RPMI8226 (cell line): ENCODE data around the gene NRP1.
"Not testable (repeated sequence)": the region's sequence is repeated elsewhere in the genome, so short reads cannot be mapped to it uniquely, and the experiment has no call there.

Experiments used
- DNase-seq: peaks from one replicate; pipeline ENCODE4 v3.0.0-alpha.2; 2015

NRP1 gene

GRCh38 chr10:33334153-33334804 is at the start of gene NRP1:
Gene NRP1 (minus strand): TSS chr10:33334667. CDS start chr10:33334382, 285 bp downstream.
- no peak for DNase-seq

DNA sequence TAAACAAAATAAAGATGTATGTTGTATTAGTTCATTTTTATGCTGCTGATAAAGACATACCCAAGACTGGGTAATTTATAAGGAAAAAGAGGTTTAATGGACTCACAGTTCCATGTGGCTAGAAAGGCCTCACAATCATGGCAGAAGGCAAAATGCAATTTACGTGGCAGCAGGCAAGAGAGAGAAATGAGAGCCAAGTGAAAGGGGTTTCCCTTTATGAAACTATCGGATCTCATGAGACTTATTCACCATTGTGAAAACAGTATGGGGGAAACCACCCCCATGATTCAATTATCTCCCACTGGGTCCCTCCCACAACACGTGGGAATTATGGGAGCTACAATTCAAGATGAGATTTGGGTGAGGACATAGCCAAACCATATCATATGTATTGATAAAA is 49.7 kb upstream of the NRP1 start:
- DNase-seq: not testable (repeated sequence)

- no peak for DNase-seq
These were observed 48.6 kb upstream of the NRP1 start for GRCh38 chr10:33382921-33383713.

DNA sequence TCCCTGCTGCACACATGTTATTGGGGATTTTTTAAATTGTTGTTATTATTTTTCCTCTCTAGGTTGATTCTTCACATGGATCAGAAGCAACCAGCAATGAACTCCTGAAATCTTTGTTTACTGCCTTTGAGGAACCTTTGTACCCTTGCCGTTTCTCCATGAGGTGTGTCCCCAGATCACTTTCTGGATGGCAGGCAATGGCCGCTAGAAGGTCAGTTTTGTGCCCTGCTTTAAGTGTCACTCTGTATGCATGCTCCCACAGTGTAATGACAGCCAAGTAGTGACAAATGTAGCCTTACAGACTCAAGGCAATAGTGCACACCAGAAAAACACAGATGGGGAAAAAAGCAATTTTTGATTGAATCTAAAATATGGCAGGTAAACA is 47.7 kb upstream of the NRP1 start:
- no peak for DNase-seq

GRCh38 chr10:33381451-33382215 is 47.2 kb upstream of the NRP1 start:
- no peak for DNase-seq

DNA sequence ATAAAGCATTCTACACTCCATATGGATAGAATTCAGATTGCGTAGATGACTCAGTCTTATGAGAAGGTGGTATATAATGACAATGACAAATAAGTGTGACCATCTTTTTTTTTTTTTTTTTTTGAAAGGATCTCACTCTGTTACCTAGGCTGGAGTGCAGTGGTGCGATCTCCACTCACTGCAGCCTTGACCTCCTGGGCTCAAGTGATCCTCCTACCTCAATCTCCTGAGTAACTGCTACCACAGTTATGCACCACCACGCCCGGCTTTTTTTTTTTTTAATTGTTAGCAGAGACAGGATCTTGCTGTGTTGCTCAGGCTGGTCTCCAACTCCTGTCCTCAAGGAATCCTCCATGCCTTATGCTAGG is 43.2 kb upstream of the NRP1 start:
- DNase-seq: no peak

- DNase-seq: no peak
These were observed 42.6 kb upstream of the NRP1 start for GRCh38 chr10:33376976-33377657.

DNA sequence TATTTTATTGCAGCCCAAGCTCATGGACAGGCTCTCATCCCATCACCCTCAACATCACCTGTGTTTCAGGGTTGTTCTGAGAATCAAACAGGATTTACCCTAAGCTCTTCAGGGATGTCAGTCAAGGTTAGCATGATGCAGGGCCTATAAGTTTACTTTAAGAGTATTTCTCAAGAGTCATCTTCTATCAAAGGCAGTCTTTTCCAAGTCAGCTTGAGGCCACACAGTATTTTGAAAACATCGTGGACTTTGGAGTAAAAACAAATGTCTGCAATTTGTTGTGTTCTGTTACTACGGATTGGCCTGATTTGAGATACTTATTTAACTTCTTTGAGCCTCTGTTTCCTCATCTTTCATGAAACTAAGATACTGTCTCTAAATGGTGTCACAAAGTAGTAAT is 42.0 kb upstream of the NRP1 start:
- no peak for DNase-seq

DNA sequence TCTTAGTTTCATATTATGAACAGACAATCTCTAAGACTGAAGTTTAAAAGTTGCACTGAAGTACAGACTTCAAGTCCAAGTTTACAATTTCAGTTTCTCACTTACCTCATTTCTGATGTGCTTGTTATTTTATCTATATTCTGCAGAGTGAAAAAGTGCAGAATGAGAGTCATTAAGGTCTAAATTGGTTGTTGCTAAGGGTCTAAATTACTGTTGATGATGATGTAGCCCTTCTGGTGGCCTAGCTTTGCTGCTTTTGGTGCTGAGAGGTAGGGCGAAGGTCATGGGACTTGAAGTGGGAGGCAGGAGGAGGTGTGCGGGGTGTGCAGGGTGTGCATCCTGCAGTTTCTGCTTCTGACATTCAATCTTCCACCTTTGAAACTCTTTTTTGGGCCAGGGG is 38.8 kb upstream of the NRP1 start:
- no peak for DNase-seq

- no peak for DNase-seq
These were observed 36.8 kb upstream of the NRP1 start for GRCh38 chr10:33371234-33371633.

DNA sequence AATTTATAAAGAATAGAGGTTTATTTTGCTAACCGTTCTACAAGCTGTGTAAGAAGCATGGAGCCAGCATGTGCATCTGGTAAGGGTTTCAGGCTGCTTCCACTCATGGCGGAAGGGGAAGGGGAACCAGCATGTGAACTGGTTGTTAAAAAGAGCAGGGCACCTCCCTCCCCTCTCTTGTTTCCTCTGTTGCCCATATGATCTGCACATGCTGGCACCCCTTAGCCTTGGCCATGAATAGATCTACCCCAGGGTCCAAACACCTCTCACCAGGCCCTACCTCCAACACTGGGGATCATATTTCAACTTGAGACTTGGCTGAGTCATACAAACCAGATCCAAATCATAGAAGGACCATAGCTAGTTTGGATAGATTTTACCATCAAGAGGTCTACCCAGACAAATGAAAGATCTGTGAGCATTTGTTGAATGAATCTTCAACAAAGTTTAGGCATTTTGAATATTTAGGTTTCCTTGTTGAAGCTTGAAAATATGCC is 36.0 kb upstream of the NRP1 start:
- no peak for DNase-seq

- no peak for DNase-seq
These were observed 33.6 kb upstream of the NRP1 start for GRCh38 chr10:33368086-33368485.

GRCh38 chr10:33365871-33366411 is 31.5 kb upstream of the NRP1 start:
- DNase-seq: no peak

DNA sequence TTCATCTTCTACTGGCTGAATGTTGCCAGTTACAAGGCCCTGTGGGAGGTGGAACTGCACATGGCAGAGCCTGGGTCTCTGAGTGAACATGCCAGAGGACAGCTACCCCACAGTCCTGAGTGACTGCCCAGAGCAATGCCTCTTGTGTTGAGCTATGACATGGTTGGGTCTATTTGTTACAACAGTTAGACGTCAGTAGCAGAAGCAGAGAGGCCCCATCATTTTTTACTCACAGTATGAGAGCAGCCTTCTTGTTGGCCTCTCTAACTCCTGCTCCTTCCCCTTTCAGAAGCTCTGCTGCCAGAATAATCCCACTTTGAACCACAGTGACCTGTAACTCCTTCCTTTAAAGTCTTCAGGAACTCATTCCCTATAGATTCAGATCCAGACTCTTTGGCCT is 30.8 kb upstream of the NRP1 start:
- DNase-seq: no peak

DNA sequence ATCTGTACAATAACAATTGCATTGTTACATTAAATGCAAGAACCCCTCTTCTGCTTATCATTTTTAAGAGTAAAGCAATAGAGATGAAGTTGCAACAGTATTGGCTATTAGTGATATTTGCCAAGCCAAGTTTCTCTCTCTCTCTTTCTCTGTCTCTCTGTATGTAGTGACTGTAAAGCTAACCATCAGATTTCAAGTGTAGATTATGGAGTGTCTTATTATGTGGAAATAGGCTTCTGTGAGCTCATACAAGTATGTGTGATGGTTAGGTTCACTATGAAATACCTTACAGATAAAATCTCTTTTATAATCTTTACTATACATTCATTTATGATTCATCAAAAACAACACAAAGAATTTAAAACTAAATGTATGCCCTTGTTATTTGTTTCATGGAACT is 28.6 kb upstream of the NRP1 start:
- no peak for DNase-seq

- DNase-seq: no peak
These were observed 23.5 kb upstream of the NRP1 start for GRCh38 chr10:33358016-33358415.

DNA sequence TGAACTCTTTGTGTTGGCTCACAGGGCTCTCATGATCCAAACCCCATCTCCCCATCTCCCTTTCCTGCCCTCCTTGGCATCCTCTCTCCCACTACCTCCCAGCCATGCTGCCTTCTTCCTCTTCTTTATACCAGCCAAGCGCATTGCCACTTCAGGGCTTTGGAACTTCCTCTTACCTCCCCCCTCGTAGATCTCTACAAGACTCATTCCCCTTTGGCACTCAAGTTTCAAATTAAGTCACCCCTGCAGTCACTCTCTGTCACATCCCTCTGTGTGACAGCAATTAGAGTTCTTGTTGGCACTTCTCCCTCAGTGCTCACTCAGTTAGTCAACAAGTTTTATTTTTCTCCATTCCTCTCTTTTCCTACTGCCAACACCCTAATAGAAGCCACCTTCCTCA is 20.8 kb upstream of the NRP1 start:
- DNase-seq: no peak

- no peak for DNase-seq
These were observed 19.4 kb upstream of the NRP1 start for GRCh38 chr10:33353853-33354252.

- no peak for DNase-seq
These were observed 18.9 kb upstream of the NRP1 start for GRCh38 chr10:33353334-33353733.

DNA sequence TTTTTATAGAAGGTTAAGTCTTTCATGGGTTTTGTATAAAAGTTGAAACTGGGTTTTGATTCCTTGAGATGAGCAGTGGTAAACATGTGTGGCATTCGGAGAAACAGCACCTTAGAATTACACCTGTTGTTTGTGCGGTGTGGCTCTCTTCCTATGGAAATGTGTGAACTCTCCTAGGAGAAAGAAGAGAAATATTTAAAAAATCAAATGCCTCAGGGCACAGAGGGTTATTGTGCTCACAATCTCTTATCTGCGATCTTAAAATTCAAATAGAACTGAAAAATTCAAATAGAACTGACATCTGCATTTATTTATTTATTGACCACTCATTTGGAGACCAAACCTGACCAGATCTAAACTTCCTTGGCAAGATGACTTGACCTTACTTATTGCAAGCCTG is 18.1 kb upstream of the NRP1 start:
- DNase-seq: no peak

DNA sequence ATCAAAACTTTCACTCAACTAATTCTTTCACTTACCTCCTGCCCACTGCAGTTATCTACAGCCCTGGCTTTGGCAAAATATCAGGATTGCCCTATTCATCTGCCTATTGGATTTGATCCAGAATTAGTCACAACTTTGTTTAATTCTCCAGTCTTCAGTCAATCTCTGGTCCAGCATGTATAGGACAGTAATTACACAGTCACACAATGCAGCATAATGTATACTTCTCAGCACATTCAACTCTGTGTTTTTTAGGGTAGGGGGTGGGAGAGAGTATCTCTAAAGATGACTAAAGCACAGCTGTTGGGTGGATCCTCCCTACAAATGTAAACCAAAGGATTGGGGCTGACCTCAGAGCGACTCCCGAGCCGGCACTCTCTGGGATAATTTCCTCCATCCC is 17.7 kb upstream of the NRP1 start:
- DNase-seq: no peak

DNA sequence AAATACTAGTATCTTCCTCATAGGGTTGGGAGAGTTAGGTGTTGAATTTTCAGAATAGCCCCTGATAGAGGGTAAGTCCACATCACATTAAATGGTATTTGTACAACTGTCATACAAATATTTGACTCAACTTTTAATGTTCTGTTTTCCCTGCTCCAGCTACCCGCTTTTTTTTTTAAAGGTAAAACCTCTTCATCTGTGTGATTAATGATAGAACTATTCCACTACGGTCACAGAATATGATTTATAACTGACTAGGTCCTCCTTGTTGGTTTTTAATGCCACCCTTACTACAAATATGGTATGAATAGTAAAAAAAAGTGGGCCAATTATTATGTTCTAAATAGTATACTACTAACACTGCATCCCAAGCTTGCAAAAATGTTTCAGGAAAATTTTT is 15.6 kb upstream of the NRP1 start:
- DNase-seq: no peak

GRCh38 chr10:33349268-33349667 is 14.8 kb upstream of the NRP1 start:
- no peak for DNase-seq
